HG03060 (cell line): Measurements from ENCODE around the gene KIAA0408.
"Not testable (repeated sequence)": the region's sequence is repeated elsewhere in the genome, so short reads cannot be mapped to it uniquely, and the experiment has no call there.

Experiments
- ATAC-seq: cut with Tn5 transposase; IDR thresholded peaks from one replicate; pipeline ENCODE4 v1.9.1; 2021; ENCODE audit warnings: low read depth, moderate number of reproducible peaks; ENCODE audit not compliant: unreplicated experiment

The KIAA0408 gene

DNA sequence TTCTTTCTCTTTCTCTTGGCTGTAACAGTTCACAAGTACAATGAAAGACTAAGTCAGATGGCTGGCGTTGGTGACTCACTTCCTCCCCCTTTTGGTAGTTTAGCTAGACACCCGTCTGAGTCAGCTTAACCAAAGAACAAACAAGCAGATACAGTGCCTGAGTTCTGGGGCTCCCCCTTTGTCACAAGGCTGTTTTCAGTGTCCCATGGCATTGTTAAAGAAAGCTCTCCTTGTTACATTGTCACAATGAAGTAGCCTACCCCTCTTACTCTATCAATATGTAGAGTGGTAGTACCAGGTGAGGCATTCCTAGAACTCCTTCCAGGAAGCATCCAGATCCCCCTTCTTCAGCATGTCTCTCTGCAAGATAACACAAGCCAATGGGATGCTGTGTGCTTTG, 38.6 kb downstream of the KIAA0408 start:
- ATAC-seq: peak; percentile 100

DNA sequence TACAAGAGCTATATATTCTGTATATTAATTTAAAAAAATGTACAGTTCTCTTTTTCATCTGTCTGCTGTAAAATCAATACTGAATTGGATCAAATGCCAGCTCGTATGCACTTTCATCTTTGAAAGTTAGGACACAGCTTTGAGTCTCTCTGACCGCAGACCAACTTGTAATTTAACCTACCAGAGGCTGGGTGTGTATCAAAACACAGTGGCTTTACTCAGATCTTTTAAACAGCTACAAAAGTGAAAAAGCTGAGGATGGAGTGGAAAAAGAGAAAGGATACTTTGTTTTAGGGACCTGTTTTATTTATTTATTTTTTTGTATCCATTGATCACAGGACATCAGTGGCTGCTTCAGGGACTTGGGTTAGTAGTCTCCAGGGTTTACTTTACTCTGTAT, 44.1 kb downstream of the KIAA0408 start:
- ATAC-seq: no peak

DNA sequence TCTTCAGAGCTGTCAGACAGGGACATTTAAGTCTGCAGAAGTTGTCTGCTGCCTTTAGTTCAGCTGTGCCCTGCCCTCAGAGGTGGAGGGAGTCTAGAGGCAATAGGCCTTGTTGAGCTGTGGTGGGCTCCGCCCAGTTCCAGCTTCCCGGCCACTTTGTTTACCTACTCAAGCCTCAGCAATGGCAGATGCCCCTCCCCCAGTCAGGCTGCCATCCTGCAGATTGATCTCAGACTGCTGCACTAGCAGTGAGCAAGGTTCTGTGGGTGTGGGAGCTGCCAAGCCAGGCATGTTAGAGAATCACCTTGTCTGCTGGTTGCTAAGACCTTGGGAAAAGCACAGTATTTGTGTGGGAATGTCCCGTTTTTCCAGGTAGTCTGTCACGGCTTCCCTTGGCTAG, 46.1 kb downstream of the KIAA0408 start:
- not testable (repeated sequence) for ATAC-seq

DNA sequence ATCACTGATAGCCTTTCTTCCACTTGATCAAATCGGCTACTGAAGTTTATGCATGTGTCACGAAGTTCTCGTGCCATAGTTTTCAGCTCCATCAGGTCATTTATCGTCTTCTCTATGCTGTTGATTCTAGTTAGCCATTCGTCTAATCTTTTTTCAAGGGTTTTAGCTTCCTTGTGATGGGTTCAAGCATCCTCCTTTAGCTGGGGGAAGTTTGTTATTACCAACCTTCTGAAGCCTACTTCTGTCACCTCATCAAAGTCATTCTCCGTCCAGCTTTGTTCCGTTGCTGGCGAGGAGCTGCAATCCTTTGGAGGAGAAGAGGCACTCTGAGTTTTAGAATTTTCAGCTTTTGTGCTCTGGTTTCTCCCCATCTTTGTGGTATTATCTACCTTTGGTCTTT, 47.2 kb downstream of the KIAA0408 start:
- ATAC-seq: not testable (repeated sequence)
